ENCODE measurements around the gene CNTNAP2. TPM values are rescaled to one million over a fixed set of nuclear protein-coding genes. Genes with fewer than 3 reads are reported as not detected.

CNTNAP2 gene
- total and polyA plus RNA-seq, 9 of the 15 experiments (the other 6 are each of a cell fraction or from before 2014, with no cell fraction given) = 0.04 to 0.62 (median 0.09) TPM; not detected in 4

DNA sequence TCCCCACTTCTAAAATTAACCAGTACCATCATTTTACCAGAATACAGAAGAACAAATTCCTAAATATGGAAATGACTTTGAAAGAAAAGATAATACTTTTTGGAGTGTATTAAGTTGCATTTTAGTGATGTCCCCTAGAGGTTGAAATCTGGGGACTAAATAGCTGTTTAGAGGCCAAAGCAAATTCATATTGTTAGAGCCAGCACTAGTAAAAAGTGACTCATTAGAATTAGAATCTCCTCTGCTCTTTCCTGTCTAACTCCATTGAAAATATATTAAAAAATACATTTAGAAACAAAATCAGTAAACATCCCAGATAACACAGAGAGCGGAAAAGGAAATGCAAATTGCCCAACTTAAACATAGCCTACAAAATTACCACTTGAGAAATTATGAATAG is 1284.3 kb downstream of the CNTNAP2 start:
- 0 out of 2 replicates have a peak, but pooled peaks cover 2% of the 10 kb centered on the region for H3K9me3 ChIP-seq (replicated peaks; ENCODE audit: control insufficient read depth, insufficient read depth, low read depth, low read length)
- no peak overlapping the region for H2AFZ ChIP-seq (ENCODE audit: low read depth, low read length)
- no peak overlapping the region for H3K4me3 ChIP-seq
- no peak overlapping the region for H3K4me2 ChIP-seq (ENCODE audit: insufficient read depth, low read length)
- WGBS (ENCODE audit: insufficient coverage, low coverage, missing lambda C conversion rate) = 4% methylated on average over 1 of the region's 1 CpG
- H3K9ac ChIP-seq (ENCODE audit: insufficient read depth in 1 of 2, low read depth in 2 of 2, low read length in 2 of 2) = no peak overlapping the region
- DNase-seq (ENCODE audit: extremely low read depth in 1 of 4, low spot score in 3 of 4) (no peak), FAIRE-seq (no peak), ATAC-seq (no peak)
- H3K4me1 ChIP-seq (replicated peaks in 1 of 2; ENCODE audit: control insufficient read depth in 2 of 2, insufficient read depth in 2 of 2, low read length in 2 of 2) = no peaks in the 10 kb centered on the region
- intact Hi-C loops (cut with micrococcal nuclease) = no loop called here
- no peaks in the 10 kb centered on the region for H4K20me1 ChIP-seq (replicated peaks; ENCODE audit: control insufficient read depth, insufficient read depth, low read length)
- H3K27ac ChIP-seq (ENCODE audit: extremely low read depth, low read depth, low read length) = no peak overlapping the region
- H3K36me3 ChIP-seq (ENCODE audit: control insufficient read depth, insufficient read depth, low read length) = no peaks in the 10 kb centered on the region
- CTCF ChIA-PET (ENCODE audit: low intra/inter-chr PET ratio) = no interaction called here
- H3K9me1 ChIP-seq (ENCODE audit: control insufficient read depth, insufficient read depth, low read length) = no peaks in the 10 kb centered on the region
- H3K79me2 ChIP-seq (ENCODE audit: control insufficient read depth, insufficient read depth, low read length) = no peaks in the 10 kb centered on the region
- in situ Hi-C loops (cut with MboI) = no loop called here
- BruUV-seq (replicated peaks) = no TSS peak
- H3K27me3 ChIP-seq (ENCODE audit: control insufficient read depth in 2 of 2, insufficient read depth in 2 of 2, low read length in 2 of 2) = no peaks in the 10 kb centered on the region
- TF ChIP-seq ZNF140 (CRISPR knock-in tag; IDR thresholded peaks at IDR 0.05) (no peak), ZNF146 (CRISPR knock-in tag; IDR thresholded peaks at IDR 0.05; ENCODE audit: unreplicated experiment) (no peak)
- TF ChIP-seq, protein P1, sequence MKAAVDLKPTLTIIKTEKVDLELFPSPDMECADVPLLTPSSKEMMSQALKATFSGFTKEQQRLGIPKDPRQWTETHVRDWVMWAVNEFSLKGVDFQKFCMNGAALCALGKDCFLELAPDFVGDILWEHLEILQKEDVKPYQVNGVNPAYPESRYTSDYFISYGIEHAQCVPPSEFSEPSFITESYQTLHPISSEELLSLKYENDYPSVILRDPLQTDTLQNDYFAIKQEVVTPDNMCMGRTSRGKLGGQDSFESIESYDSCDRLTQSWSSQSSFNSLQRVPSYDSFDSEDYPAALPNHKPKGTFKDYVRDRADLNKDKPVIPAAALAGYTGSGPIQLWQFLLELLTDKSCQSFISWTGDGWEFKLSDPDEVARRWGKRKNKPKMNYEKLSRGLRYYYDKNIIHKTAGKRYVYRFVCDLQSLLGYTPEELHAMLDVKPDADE (conservative IDR thresholded peaks at IDR 0.05; ENCODE audit: control insufficient read depth, low read depth, low read length) = no peak
- TF ChIP-seq, protein P2, sequence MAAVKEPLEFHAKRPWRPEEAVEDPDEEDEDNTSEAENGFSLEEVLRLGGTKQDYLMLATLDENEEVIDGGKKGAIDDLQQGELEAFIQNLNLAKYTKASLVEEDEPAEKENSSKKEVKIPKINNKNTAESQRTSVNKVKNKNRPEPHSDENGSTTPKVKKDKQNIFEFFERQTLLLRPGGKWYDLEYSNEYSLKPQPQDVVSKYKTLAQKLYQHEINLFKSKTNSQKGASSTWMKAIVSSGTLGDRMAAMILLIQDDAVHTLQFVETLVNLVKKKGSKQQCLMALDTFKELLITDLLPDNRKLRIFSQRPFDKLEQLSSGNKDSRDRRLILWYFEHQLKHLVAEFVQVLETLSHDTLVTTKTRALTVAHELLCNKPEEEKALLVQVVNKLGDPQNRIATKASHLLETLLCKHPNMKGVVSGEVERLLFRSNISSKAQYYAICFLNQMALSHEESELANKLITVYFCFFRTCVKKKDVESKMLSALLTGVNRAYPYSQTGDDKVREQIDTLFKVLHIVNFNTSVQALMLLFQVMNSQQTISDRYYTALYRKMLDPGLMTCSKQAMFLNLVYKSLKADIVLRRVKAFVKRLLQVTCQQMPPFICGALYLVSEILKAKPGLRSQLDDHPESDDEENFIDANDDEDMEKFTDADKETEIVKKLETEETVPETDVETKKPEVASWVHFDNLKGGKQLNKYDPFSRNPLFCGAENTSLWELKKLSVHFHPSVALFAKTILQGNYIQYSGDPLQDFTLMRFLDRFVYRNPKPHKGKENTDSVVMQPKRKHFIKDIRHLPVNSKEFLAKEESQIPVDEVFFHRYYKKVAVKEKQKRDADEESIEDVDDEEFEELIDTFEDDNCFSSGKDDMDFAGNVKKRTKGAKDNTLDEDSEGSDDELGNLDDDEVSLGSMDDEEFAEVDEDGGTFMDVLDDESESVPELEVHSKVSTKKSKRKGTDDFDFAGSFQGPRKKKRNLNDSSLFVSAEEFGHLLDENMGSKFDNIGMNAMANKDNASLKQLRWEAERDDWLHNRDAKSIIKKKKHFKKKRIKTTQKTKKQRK (IDR thresholded peaks at IDR 0.05; ENCODE audit: borderline replicate concordance, low read depth, low read length) = no peak
- POLR2A ChIA-PET = no interaction called here
